Pulmonary artery endothelial cell (primary cell): Measurements from ENCODE around the gene HOXA10. TPM values are rescaled to one million over a fixed set of nuclear protein-coding genes. Genes with fewer than 3 reads are reported as not detected.

Source experiments
- DNase-seq: peaks from one replicate; pipeline ENCODE4 v3.0.0-alpha.2; 2011; ENCODE audit warnings: low read depth, low spot score
- total RNA-seq: library from RNA; depleted of rRNA; stranded (reverse); fragments of >200 nt; gene quantifications from 2 replicates; pipeline ENCODE4 v1.2.3, GENCODE V29; 2014

HOXA10 gene
- total RNA-seq, 1 donor from 2014 or later: 0.07 TPM

DNA sequence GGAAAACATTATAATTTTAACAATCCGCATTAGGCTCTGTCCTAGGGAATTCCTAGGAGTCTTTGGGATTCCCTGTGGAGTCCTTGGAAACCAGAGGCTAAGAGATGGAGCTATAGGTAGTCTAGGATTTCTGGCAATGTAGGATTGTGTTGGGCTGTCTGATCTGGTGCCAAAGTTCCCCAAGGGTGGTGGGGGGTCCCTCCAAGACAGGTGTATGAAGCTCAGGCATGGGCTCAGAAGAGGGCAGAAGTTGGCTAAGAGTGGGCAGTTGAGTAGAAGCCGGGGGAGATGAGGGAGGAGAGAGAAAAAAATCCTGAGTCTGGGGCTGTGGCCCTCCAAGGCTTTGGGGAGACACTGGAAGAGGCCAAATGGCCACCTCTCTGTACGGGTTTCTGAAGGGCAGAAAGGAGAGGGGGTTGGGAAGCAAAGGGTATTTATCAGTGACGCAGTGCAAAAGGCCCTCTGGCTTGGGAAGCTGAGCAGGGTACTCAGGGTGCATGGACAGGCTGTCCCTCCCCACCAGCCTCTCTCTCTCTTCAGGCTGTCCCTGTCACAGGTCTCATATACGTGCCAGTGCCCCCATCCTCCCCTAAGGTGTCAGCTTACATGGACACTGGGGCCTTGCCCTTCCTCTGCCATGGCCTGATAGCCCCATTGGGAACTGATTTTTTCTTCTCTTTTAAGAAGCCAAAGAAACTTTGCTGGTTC lies 27.5 kb downstream of the HOXA10 start:
- DNase-seq: no peak

DNA sequence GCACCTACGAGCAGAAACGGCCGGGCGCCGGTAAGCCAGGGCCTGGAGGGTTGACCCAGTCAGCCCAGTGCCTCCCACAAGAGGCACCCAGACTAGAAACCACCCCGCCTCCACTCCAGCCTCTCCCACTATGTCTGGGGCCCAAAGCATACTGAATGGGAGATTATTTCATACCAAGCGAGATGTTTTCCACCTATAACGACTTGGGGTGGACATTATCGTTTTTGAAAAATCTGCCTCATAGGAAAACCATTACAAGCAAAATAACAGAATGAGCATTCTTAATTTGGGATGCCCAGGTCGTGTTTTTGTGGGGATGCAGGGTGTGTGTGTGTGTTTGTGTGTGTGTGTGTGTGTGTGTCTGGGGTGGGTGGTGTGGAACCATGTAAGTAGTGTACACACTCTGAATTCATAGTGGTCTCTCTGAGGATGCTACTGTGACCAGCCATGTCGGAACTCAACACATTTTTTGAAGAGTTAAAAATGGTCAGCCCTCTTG lies 28.2 kb downstream of the HOXA10 start:
- DNase-seq: no peak

DNA sequence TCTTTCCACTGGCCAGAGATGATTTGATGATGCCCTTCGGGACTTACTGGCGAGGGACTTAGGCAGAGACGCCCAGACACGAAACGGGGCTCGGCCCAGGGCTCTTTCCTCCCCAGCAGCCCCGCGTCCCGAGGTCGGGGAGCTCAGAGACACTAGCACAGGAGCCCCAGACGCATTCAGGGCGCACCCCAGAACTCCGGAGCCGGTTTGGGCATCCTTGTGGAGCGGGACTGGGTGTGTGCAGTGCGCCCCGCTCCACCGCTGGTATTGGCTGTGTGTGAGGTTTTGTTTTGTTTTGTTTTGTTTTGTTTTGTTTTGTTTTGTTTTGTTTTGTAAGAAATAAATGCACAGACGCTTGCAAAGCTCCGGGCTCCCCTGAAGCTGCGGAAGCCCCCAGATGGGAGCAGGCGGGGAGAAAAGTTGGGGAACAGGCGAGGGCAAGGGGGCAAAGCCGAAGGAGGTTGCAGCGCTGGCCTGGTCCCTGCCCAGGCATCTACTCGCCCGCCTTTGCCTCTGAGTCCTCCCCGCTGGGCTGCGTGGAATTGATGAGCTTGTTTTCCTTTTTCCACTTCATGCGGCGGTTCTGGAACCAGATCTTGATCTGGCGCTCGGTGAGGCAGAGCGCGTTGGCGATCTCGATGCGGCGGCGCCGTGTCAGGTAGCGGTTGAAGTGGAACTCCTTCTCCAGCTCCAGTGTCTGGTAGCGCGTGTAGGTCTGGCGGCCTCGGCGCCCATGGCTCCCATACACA lies 28.8 kb downstream of the HOXA10 start:
- no peak for DNase-seq

DNA sequence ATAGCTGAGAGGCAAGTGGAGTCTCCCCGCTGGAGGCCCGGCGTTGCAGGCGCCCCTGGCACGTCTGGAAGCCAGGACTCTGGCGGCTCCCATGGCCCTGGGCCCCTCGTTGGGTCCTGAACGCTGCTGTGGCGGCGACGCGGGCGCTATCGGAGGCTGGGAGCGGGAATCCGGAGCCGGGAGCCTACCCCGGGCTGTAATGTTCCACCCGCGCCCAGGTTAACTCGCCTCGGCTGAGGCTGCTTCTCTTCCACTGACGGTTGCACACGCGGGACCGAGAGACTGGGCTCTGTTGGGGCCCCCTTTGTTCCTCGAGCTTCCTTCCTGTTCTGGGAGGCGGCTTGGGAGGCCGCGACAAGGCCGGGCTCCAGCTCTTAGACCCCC lies 29.3 kb downstream of the HOXA10 start:
- no peak for DNase-seq

DNA sequence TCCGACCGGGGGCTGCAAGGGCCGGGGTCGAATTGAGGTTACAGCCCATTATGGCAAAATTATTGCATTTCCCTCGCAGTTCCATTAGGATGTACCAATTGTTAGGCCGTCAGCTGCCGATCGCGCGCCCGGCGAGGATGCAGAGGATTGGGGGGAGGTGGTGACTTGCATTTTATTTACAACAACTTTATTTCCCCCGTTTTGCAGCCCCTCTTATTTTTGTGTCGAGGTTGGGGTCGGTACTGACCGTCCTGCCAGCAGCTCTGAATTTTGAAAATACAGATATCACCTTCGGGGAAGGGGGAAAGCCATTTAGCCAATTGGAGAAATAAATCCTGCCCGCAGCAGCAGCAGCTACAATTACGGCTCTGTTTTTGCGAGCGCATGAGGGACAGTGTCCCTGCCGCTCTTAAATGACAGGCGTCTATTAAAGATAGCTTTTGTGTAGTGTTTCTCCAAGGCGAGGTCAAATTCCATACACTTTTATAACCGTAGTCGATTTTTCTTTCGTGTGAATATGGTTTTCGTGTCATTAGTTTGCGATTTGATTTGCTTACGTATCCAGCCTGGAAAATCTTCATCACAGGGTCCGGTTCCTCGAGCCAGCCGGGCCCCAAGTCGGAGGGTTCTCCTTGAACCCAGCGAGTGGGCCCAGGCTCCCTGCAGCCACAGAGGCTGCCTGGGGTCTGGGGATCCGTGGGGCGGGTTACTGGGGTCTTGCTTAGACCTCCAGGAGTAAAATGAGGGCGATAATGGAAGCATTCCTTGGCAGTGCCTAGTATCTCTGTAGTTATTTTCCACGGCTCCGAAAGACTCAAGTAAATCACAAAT lies 30.0 kb downstream of the HOXA10 start:
- no peak for DNase-seq

DNA sequence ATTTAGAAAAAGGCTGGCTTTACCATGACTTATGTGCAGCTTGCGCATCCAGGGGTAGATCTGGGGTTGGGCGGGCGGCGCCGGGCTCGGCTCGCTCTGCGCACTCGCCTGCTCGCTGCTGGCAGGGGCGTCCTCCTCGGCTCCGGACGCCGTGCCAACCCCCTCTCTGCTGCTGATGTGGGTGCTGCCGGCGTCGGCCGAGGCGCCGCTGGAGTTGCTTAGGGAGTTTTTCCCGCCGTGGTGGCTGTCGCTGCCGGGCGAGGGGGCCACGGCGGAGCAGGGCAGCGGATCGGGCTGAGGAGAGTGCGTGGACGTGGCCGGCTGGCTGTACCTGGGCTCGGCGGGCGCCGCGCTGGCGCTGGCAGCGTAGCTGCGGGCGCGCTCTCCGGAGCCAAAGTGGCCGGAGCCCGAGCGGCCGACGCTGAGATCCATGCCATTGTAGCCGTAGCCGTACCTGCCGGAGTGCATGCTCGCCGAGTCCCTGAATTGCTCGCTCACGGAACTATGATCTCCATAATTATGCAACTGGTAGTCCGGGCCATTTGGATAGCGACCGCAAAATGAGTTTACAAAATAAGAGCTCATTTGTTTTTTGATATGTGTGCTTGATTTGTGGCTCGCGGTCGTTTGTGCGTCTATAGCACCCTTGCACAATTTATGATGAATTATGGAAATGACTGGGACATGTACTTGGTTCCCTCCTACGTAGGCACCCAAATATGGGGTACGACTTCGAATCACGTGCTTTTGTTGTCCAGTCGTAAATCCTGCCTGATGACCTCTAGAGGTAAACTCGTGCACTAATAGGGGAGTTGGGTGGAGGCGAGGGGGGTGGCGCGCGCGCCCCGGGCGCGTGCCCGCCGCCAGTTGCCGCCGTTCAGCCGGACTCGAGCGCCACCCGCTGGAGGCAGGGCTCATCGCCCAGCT lies 30.8 kb downstream of the HOXA10 start, which contains the start of gene HOXA5:
Gene HOXA5, minus strand, starts transcription at position 659 of the 927 bp plus-strand sequence. Its CDS starts 74 bp downstream, at position 585.
- peak; percentile 79 for DNase-seq

DNA sequence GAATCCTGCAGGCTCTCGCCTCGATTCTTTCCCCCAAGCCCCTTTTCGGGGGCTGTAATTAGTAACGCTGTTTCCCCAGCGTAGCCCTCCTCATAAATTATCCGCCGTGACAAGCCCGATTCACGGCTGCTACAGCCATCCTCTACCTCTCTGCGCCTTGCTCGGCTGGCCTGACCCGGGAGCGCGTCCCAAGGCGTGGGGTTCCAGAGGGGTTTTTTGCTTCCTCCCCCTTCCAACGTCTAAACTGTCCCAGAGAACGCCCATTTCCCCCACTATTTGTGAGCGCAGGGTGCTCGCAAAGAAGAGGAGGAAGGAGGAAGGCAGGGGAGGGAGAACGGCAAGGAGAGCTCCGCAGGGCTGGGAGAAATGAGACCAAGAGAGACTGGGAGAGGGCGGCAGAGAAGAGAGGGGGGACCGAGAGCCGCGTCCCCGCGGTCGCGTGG lies 31.5 kb downstream of the HOXA10 start:
- DNase-seq: no peak

DNA sequence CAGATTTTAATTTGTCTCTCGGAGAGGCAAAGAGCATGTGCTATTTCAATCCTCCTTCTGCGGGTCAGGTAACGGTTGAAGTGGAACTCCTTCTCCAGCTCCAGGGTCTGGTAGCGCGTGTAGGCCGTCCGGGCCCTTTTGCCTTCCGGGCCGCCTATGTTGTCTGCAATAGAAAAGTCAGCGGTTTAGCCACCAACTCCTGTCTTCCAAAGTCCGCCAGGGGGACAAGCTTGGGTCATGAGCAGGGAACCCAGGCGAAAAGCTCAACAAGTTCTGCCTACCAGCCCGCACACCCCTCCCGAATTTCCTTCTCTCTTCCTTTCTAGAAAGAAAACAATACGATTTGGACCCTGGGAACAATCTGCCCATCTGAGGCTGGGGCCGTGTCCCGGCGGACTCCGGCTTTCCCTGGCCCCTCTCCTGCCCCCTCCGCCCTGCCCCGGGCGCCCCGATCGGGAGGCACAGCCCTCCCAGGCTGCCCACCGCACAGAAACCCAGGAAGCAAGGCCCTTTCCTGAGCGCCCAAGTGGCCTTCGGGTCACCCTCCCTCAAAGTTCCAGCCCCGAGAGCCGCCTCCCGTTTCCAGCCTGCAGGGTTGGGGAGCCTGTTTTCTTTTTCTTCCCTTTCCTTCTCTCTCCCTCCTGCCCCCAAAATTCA lies 32.1 kb downstream of the HOXA10 start:
- DNase-seq: no peak

DNA sequence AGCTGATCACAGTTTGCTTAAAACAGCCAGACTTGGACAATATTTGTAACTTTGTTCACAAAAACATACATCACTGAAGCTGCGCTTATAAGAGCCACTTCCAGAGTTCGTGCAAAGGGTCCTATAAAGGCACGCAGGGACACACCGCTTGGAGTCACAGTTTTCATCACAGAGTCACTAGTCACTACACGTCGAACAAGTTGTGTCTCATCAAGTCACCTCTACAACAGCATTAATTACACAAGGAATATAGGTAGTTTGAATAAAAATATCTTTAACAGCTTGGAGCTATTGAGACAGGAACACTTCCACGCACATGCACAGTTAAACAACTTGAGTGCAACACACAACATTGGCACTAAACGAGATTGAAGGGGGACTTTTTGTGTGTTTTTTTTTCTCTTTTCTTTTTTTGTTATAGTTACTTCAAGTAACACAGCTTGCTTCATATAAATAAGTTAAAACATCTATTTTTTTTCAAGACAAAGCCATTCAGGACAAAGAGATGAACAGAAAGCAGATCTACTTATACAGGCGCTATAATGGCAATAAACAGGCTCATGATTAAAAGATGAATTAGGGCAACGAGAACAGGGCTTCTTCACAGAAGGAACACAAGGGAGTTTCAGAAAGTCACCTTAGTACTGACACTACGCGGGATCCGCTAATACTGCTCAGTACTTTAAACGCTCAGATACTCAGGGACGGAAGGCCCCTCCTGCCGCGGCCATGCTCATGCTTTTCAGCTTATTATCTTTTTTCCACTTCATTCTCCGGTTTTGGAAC lies 32.8 kb downstream of the HOXA10 start:
- no peak for DNase-seq

DNA sequence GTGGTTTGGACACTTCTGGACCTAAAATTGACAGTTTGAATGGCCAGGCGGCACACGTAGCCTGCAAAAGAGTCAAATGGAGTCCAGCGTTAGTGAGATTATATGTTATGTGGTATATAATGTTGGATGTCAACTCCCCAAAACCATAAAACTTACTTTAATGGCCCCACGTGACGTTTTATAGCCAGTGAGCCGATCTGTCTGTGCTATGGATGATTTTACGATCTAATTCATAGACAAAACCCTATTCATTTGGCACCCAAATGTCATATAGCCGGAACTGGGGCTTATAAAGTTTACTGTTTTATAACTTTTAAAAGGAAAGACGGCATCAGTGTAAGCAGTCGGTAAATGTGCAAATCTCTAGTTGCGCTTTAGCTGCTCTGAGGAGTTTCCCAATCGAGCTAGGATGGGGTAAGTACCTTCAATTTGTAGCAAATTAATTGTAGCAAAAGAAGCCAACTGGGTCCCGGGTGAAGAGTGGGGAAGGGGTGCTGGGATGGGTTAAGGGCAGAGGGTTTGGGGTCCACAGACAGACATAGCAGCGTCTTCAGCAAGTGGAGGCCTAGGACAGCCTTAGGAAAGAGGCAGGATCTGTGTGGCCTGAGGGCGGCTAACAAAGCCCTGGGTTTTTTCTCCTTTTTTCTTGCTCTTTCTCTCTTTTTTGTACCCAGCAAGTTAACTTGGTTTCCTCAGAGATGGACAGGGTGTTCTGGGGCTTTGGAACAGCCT lies 33.8 kb downstream of the HOXA10 start:
- DNase-seq: no peak

DNA sequence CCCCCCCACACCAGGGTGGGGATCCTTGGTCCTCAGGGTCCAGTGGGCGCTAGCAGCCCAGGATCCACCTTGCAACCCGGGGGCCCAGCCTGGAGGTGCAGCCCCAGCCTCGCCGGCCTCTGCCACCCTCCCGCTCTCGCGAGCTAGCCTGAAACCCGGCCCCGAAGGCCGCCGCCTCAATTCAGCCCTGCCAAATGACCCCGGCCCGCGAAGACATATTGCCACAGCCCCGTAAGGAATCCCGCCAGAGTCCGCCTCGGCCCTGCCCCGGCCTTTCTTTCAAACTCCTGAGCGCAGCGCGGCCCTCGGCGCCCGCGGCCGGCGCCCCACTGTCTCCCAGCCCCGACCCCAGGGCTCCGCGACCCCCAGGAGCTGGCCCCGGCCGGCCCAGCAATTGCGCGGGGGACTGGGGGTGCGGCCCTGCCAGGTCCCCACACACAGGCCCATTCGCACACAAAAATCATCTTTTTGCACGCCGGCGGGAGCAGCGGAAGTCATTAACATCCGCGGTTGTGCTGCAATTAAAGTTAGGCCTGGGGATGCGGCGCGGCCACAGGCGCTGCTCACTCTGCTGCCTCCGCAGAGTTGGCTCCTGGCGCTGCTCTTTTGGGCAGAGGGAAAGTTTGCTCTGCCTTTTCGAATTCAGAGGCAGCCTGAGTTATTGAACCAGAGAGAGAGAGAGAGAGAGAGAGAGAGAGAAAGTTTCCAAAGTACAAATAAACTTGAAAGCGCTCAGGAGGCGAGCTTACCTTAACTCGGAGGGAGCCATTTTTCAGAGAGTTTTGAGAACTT lies 34.6 kb downstream of the HOXA10 start:
- DNase-seq: no peak

DNA sequence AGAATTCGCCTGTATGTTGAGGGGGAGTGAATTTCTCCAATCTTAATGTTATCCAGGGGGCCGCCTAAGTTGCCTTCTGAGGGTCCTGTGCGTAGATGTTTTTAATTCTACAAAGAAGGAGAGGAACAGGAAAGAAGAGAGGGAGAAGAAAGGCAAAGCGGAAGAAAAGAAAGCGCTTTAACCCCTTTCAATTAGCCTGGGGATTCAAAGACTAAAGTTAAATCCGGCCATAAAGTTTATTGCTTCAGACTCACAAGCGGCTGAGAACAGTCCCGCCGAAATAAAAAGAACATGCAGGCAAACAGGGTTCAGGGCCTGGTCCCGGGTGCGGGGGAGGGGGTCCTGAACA lies 35.2 kb downstream of the HOXA10 start:
- DNase-seq: no peak

DNA sequence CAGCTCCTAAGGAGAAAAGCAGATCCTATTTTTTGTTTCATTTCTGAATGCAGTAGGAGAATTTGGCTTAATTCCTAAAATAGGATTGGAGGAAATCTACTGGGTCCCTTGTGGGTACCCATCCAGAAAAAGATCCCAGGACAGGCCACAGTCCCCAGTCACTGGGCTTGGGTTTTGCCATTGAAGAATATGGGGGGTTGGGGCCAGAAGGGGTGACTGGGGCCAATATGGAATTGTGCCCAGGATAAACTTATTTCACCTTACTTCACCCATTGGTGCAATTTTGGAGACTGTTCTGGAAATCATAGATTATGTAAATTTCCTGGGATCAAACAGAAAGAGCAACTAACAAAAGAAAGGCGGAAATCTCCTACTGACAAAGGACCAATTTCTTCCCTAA lies 35.6 kb downstream of the HOXA10 start:
- DNase-seq: no peak

DNA sequence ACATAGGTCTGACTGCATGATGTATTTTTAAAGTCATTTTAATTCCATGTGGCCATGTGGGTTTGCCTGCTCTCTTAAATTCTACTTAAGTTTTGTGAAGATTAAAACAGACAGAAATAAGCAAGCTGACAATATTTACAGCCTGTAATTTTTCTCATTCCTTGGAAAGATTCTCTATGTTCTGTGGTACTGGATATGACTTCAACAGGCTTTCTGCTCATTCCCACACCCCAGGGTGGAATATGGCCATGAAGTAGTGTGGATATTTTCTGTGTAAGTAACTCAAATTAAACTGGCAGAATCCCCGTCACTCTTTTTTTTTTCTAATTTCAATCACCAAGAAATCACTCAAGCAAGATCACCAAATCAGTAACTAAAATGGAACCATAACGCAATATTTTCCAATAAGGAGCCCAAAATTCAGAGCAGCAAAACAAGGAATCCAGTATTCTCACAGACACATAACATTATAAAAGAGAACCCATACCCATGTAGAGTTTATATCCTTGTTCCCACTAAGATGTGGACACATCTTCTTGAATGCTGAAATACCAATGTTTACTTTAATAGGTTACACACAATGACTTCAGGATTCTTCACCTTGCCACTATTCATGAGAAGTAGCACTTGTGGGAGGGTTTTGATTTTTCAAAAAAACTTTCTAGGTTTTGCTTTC lies 36.3 kb downstream of the HOXA10 start:
- DNase-seq: no peak

DNA sequence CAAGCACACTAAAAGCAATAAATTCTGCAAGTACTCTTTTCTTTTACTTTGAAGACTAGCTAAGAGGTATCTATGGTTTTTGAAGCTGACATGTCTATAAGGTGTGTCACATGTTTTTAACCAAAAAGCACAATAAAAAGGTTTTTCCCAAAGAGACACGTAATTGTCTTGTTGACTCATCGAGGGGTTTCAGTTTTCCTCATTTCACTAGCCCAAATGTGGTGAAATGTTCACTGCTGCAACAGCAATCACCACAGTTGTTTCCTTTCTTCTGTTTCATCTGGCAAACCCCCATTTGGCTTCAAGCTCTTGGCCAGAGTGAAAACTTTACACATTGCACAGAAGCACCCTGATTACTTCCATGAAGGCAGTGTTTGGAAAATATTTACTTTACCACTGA lies 39.7 kb downstream of the HOXA10 start:
- no peak for DNase-seq

DNA sequence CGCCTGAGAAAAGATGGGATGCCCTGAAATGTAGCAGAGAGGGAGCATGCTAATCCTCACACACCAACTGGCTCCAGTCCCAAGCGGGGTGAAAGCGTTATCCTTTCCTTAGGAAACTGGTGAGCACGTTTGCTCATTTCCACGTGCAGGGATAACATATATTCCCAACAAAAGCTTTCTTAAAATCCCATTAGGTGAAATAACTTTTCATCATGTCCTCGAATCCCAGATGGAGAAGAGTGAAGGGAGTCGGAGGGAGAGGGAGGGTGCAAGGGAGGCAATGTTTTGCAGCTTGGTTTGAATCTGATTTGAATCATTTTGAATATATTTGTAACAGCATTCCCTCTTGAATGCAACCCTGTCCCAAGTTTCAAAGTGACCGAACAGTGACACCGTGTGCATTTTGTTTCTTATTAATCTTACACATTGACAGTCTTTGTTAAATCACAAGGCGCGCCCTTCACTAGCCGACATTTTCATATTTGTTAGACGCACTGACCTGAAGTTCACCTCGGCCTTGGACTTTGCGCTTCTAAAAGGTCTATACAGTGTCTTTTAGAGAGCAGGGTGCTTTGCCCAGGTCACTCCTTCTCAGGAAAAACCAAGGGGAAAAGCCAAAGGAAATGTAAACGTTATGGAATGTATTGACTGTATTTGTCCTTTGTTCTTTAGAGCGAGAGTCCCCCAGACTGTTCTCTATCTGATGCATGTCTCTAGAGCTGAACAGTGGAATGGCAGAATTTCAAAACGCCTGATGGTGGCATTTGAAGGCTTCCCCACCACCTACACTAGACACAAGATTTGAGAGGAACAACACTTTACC lies 40.5 kb downstream of the HOXA10 start:
- no peak for DNase-seq

DNA sequence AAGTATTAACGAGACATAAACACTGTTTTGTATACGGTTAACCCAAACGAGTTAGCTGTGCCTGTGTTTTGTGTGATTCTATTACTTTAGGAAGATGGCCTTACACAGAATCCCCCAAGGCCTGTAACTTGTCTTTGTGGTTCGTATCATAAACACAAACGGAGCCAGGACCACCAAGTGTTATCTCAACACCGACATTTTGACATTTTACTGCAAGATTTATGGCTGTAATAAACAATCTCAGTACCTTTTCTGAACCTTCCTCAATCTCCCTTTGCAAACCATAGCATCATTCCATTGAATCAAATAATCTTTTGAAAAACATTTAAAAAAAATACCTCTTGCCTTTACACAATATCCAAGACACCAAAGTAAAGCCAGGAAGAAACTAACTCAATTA lies 41.1 kb downstream of the HOXA10 start:
- no peak for DNase-seq
